Activated T-cell treated with anti-CD3 and anti-CD28 coated beads, Interleukin-2, amount 50 U/mL, for 24 hours (primary cell): ENCODE results near the gene NKX2-4.
"Not testable (repeated sequence)": the region's sequence is repeated elsewhere in the genome, so short reads cannot be mapped to it uniquely, and the experiment has no call there.

ENCODE experiments used
- DNase-seq: peaks from one replicate; pipeline ENCODE4 v3.0.0-alpha.2; 2020
- H3K27ac Mint-ChIP-seq: 2 replicates; pipeline ENCODE4 v1.8.0; 2020; ENCODE audit warnings: mild to moderate bottlenecking, mixed read lengths
- H3K27me3 Mint-ChIP-seq: 2 replicates; pipeline ENCODE4 v1.8.0; 2020; ENCODE audit warnings: mixed read lengths
- H3K36me3 Mint-ChIP-seq: 2 replicates; pipeline ENCODE4 v1.8.0; 2020; ENCODE audit warnings: low read depth, mixed read lengths
- H3K4me1 Mint-ChIP-seq: 2 replicates; pipeline ENCODE4 v1.8.0; 2020; ENCODE audit warnings: low read depth, mixed read lengths
- H3K4me3 Mint-ChIP-seq: 2 replicates; pipeline ENCODE4 v1.8.0; 2020; ENCODE audit warnings: mild to moderate bottlenecking, moderate library complexity, mixed read lengths
- H3K9me3 Mint-ChIP-seq: 2 replicates; pipeline ENCODE4 v1.8.0; 2020; ENCODE audit warnings: mixed read lengths

The NKX2-4 gene

DNA sequence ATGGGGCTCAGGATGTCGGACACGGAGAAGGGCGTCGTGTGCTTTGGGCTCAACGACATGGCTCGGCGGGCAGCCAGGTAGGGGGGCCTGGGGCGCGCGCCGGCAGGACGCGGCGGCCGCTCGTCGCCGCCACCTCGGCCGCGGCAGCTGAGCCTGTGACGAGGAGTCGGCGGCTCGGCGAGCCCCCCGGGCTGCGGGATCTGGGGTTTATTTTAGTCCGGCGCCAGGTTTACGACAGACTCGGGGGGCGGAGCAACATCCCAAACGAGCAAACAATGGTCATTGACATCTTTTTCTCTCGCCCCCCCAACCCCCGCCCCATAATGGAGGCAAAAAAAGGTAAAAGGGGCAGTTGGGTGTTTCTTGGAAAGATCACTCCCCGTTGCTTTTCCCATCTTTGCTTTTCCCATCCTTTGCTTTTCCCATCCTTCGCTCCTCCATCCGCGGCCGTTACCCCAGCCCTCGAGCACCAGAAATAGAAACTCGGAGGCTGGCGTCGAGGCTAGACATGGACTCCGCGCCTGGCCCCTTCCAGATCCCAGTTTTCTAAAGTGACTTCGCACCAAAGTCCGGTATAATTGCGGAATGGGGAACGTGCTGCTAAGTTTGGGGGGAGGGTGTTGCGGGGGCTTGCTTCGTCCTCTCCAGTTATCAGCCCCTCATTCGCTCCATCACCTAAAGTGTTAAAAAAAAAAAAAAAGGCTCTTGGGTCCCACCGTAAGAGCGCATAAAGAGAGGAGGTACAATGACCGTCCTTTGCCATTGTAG is at the start of gene NKX2-4:
TSS of gene NKX2-4 (minus strand) at position 186 of the 768 bp plus-strand sequence. CDS start at position 59, 127 bp downstream.
- peak within 1 kb of the TSS; percentile 74 for H3K27ac Mint-ChIP-seq
- peaks cover 16% of the 10 kb centered on the region for H3K4me1 Mint-ChIP-seq
- H3K9me3 Mint-ChIP-seq = no peaks in the 10 kb centered on the region
- H3K27me3 Mint-ChIP-seq = peaks cover 75% of the 10 kb centered on the region
- H3K36me3 Mint-ChIP-seq = no peaks in the 10 kb centered on the region
- no peak for DNase-seq
- no peak within 1 kb of the TSS for H3K4me3 Mint-ChIP-seq

DNA sequence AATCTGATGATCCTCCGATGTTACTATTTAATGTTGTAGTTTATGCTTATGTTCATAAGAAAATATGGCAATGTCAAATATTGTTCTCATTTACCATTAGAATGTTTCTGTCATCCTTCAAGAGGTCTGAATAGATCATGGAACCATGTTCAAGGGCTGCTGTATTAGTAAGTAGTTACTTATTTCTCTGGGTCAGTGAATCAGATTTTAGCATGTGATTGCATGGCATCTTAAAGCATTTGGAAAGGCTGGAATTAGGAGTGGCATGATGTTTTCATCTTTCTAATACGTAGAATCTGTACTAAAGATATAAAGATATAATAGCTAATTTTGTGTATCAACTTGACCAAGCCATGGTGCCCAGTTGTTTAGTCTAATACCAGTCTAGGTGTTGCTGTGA is 40.5 kb upstream of the NKX2-4 start:
- no peak overlapping the region for H3K27ac Mint-ChIP-seq
- H3K4me1 Mint-ChIP-seq = no peaks in the 10 kb centered on the region

DNA sequence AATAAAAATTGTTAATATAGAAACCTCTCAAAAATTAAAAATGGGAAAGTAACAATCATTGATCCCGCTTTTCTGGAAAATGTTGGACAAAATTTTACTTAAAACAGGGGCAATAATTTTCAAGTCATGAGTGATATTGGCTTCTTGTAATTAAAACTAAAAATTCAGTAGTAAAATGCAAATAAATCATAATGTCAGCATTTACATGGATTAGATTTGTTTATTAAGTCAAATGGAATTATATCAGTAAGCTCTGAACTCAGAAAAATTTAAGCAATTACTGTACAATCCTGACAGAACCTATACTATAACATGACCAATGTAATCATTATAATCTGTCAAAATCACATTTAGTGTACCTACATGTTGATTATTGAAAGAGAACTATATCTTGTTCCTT is 39.9 kb upstream of the NKX2-4 start:
- Mint-ChIP-seq H3K27me3 (peaks cover 58% of the 10 kb centered on the region), H3K4me3 (no peak overlapping the region), H3K9me3 (no peaks in the 10 kb centered on the region), H3K36me3 (no peaks in the 10 kb centered on the region), H3K27ac (no peak overlapping the region), H3K4me1 (no peaks in the 10 kb centered on the region)
- no peak for DNase-seq

More for the DNA sequence above, 40.5 kb upstream of the NKX2-4 start:
- Mint-ChIP-seq H3K27me3 (peaks cover 55% of the 10 kb centered on the region), H3K9me3 (no peaks in the 10 kb centered on the region), H3K36me3 (no peaks in the 10 kb centered on the region), H3K4me3 (no peak overlapping the region)
- DNase-seq = no peak

DNA sequence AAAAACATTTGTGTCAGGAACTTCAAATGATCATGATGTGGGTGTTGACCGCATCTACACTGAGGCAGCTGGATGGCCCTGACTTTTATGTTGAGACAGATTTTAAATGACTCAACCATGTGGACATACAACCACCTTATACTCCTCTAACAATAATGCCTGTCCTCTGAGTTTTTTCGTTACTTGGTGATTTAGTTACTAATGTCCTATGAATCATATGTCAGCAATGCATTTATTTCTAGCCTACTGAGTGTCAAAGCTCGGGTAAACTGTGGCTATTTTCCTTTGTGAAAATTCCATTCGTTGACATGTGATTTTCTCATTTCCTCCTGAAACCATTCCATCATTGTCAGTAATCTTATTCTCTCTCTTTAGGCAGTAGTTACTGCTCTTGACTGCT is 38.9 kb upstream of the NKX2-4 start:
- no peaks in the 10 kb centered on the region for H3K9me3 Mint-ChIP-seq
- DNase-seq = no peak
- no peak overlapping the region for H3K27ac Mint-ChIP-seq
- H3K36me3 Mint-ChIP-seq = no peaks in the 10 kb centered on the region
- H3K27me3 Mint-ChIP-seq = peaks cover 57% of the 10 kb centered on the region
- H3K4me1 Mint-ChIP-seq = no peaks in the 10 kb centered on the region
- no peak overlapping the region for H3K4me3 Mint-ChIP-seq

DNA sequence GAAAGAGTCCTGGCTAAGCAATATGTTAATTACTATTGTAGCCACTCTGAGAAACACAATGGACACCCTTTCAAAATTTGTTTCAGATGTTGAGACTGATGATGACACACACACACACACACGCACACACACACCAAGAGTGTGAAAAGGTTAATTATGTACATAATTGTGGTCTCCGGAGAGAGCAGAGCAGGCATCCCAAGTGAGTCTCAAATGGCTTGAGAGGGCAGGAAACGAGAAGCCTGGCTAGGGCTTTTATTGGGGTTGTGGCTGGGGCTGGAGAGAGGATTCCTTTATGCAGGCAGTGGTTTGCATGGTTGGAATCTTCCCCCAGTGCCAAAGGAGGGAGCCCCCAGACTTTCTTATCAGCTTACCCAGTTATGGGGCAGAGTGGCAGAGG is 38.2 kb upstream of the NKX2-4 start:
- no peak for DNase-seq
- no peaks in the 10 kb centered on the region for H3K36me3 Mint-ChIP-seq
- H3K9me3 Mint-ChIP-seq = no peaks in the 10 kb centered on the region

DNA sequence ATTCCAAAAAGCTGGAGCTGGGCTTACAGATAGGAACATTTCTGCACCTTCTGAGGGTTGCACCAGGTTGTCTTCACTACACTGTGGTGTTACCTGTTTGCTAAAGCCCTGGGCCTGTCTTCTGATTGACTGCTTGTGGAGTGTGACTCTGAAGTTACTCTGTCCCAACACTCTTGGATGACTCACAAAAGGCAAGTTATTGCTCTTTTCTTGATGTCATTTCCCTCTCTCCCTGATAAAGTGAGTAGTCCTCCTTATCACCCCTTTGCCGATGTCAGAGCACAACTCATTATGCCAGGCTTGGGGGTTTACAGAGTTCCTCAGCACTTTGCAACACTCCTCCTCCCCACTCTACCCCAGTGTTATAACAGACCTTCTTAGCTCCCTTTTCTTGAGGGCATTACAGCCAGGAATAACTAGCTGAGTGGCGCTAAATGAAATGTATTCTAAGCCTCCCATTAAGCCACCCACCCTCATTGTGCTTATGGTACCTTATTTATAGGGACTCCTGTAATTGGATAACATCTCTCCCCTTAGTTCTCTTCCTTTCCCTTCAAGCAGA is 36.1 kb upstream of the NKX2-4 start:
- no peak for DNase-seq
- Mint-ChIP-seq H3K4me1 (no peaks in the 10 kb centered on the region), H3K9me3 (no peaks in the 10 kb centered on the region), H3K4me3 (no peak overlapping the region), H3K36me3 (no peaks in the 10 kb centered on the region), H3K27me3 (peaks cover 63% of the 10 kb centered on the region), H3K27ac (no peak overlapping the region)

More for the DNA sequence above, 38.2 kb upstream of the NKX2-4 start:
- H3K4me1 Mint-ChIP-seq = no peaks in the 10 kb centered on the region
- no peak overlapping the region for H3K27ac Mint-ChIP-seq
- peaks cover 55% of the 10 kb centered on the region for H3K27me3 Mint-ChIP-seq
- H3K4me3 Mint-ChIP-seq = no peak overlapping the region

DNA sequence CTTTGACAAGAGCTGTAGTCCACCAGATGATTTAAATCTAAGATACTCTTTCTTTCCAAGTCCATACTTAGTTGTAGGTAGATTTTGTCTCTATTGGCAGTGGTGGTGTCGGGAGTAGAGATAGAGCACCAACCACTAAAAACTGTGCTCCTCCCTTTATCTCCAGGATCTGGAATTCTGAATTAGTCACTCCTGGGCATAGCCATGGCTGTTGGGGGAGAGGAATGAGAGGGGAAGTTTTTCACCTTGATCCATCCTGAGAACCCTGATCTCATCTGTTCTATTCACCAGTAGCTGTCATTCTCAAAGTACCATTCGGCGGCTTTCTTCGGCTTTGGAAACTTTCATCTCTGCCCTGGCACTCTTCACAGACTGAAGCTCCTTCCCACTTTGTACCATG is 35.6 kb upstream of the NKX2-4 start:
- no peak overlapping the region for H3K4me3 Mint-ChIP-seq
- H3K4me1 Mint-ChIP-seq = no peaks in the 10 kb centered on the region
- H3K36me3 Mint-ChIP-seq = no peaks in the 10 kb centered on the region
- no peak for DNase-seq
- H3K9me3 Mint-ChIP-seq = no peaks in the 10 kb centered on the region
- no peak overlapping the region for H3K27ac Mint-ChIP-seq
- peaks cover 60% of the 10 kb centered on the region for H3K27me3 Mint-ChIP-seq

DNA sequence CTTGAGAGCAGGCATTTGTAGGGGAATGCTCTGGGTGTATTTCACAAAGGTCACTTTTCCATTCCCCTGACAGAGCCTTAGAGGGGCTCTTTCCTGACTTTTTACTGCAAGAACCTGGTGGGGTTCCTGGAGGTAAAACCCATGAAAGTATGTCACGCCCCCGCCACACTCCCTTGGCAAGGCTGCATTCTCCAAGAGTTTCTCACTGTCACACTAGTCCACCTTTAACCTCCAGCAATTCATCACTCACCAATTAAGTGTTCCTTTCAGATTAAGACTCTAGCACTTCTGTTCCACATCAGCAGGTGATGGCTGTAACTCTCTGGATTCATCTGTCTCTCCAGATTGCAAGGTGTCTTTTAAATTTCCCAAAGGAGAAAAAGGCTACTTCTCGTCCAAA is 32.7 kb upstream of the NKX2-4 start:
- H3K36me3 Mint-ChIP-seq = no peaks in the 10 kb centered on the region
- peaks cover 8% of the 10 kb centered on the region for H3K9me3 Mint-ChIP-seq
- no peaks in the 10 kb centered on the region for H3K4me1 Mint-ChIP-seq
- H3K27me3 Mint-ChIP-seq = peaks cover 38% of the 10 kb centered on the region
- DNase-seq = no peak
- no peak overlapping the region for H3K27ac Mint-ChIP-seq
- H3K4me3 Mint-ChIP-seq = no peak overlapping the region

DNA sequence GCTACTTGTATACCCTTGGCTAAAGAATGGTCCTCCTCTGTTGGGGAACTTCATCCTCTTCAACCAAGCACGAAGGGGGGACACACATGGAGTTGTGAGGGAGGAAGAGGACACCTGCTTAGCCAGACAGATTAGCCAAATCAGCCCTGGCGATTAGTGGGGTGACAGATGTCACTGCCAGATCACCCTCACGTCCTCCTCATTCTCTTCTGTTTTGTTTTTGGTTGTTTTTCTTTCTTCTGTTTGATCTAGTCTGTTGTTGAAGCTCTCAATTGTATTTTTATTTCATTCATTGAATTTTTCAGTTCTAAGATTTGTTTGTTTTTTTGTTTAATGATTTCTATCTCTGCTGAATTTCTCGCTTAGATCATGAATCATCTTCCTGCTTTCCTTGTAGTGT is 27.5 kb upstream of the NKX2-4 start:
- no peak for DNase-seq
- Mint-ChIP-seq H3K27me3 (peaks cover 16% of the 10 kb centered on the region), H3K36me3 (no peaks in the 10 kb centered on the region), H3K4me3 (no peak overlapping the region), H3K9me3 (peaks cover 22% of the 10 kb centered on the region), H3K4me1 (no peaks in the 10 kb centered on the region), H3K27ac (no peak overlapping the region)

DNA sequence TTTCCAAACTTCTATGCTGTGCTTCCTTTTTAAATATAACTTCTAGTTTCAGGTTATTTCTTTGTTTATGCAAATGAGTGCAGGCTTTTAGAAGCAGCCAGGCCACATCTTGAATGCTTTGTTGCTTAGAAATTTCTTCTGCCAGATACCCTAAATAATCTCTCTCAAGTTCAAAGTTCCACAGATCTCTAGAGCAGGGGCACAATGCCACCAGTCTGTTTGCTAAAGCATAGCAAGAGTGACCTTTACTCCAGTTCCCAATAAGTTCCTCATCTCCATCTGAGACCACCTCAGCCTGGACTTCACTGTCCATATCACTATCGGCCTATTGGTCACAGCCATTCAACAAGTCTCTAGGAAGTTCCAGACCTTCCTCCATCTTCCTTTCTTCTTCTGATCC is 26.4 kb upstream of the NKX2-4 start:
- not testable (repeated sequence) for H3K36me3 Mint-ChIP-seq, H3K27ac Mint-ChIP-seq, H3K4me1 Mint-ChIP-seq, DNase-seq, H3K4me3 Mint-ChIP-seq
- peaks cover 25% of the 10 kb centered on the region for H3K9me3 Mint-ChIP-seq
- H3K27me3 Mint-ChIP-seq = peaks cover 10% of the 10 kb centered on the region

DNA sequence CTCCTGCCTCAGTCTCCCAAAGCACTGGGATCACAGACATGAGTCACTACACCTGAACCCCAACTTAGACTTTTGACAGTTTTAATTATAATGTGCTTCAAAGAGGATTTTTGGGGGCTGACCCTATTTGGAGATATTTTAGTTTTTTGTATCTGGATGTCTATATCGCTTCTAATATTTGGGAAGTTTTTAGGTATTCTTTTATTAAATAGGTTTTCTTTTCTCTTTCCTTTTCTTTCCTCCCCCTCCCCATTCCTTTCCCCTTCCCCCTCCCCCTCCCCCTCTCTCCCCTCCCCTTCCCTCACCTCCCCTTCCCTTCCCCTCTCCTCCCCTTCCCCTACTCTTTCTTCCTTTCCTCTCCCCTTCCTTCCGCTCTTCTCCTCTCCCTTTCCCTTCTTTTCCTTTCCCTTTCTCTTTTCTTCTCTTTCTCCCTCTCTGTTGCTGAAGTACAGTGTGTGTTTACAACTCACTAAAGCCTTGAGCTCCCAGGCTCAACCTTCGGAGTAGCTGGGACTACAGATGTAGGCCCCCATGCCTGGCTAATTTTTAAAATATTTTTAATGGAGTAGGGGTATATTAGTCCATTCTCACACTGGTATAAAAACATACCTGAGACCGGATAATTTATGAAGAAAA is 24.4 kb upstream of the NKX2-4 start:
- Mint-ChIP-seq H3K36me3 (no peaks in the 10 kb centered on the region), H3K4me1 (no peaks in the 10 kb centered on the region), H3K9me3 (peaks cover 25% of the 10 kb centered on the region), H3K4me3 (no peak overlapping the region), H3K27me3 (peaks cover 20% of the 10 kb centered on the region), H3K27ac (no peak overlapping the region)
- no peak for DNase-seq

DNA sequence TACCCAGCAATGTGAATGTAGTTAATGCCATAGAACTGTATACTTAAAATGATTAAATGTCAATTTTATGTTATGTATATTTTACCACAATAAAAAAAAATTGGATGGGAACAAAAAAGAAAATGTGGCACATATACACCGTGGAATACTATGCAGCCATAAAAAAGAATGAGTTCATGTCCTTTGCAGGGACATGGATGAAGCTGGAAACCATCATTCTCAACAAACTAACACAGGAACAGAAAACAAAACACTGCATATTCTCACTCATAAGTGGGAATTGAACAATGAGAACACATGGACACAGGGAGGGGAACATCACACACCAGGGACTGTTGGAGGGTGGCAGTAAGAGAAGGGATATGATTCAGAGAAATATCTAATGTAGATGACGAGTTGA is 21.8 kb upstream of the NKX2-4 start:
- not testable (repeated sequence) for H3K27ac Mint-ChIP-seq, DNase-seq, H3K4me1 Mint-ChIP-seq, H3K36me3 Mint-ChIP-seq, H3K4me3 Mint-ChIP-seq
- Mint-ChIP-seq H3K27me3 (peaks cover 40% of the 10 kb centered on the region), H3K9me3 (peaks cover 13% of the 10 kb centered on the region)

DNA sequence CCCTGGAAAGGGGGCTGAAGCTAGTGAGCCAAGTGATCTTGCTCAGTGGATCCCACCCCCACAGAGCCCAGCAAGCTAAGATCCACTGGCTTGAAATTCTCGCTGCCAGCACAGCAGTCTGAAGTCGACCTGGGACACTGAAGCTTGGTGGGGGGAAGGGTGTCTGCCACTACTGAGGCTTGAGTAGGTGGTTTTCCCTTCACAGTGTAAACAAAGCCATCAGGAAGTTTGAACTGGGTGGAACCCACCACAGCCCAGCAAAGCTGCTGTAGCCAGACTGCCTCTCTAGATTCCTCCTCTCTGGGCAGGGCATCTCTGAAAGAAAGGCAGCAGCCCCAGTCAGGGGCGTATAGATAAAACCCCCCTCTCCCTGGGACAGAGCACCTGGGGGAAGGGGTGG is 16.7 kb upstream of the NKX2-4 start:
- not testable (repeated sequence) for H3K4me1 Mint-ChIP-seq, H3K36me3 Mint-ChIP-seq

DNA sequence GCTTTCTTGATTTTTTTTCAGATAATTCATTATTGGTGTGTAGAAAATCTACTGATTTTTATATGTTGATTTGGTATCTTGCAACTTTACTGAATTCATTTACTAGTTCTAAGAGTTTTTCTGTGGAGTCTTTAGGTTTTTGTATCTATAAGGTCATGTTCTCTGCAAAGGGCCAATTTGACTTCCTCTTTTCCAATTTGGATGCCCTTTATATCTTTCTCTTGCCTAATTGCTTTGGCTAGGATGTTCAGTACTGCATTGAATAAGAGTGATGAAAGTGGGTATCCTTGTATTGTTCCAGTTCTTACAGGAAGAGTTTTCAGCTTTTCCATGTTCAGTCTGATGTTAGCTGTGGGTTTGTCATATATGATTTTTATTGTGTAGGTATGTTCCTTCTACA is 14.4 kb upstream of the NKX2-4 start:
- H3K4me3 Mint-ChIP-seq = no peak overlapping the region
- peaks cover 63% of the 10 kb centered on the region for H3K27me3 Mint-ChIP-seq
- peaks cover 2% of the 10 kb centered on the region for H3K4me1 Mint-ChIP-seq
- no peak overlapping the region for H3K27ac Mint-ChIP-seq
- no peak for DNase-seq
- no peaks in the 10 kb centered on the region for H3K36me3 Mint-ChIP-seq
- peaks cover 15% of the 10 kb centered on the region for H3K9me3 Mint-ChIP-seq

More for the DNA sequence above, 16.7 kb upstream of the NKX2-4 start:
- H3K4me3 Mint-ChIP-seq, DNase-seq, H3K27ac Mint-ChIP-seq: not testable (repeated sequence)
- peaks cover 15% of the 10 kb centered on the region for H3K9me3 Mint-ChIP-seq
- peaks cover 67% of the 10 kb centered on the region for H3K27me3 Mint-ChIP-seq

DNA sequence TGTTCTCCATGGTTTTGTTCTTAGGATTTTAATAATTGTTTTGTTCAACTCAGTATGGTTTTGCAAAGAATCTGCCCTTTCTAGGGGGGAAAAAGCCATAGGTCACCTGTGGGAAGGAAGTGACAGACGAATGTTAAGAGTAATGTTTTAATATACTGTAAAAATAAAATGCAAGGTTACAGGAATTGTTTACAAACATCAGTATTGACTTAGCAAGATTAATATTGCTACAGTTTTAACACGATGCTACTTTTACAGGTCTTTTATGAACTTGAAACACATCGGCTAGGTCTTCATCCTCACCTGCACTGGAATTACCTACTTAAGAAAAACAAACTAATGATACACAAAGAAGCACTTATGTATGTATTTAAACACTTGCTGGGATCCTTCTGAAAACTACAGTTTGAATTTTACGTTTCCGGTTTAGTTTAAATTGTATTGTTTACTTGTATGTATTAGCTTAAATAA is 1.7 kb upstream of the NKX2-4 start:
- no peak for DNase-seq
- no peaks in the 10 kb centered on the region for H3K9me3 Mint-ChIP-seq

More for the DNA sequence above, 1.7 kb upstream of the NKX2-4 start:
- Mint-ChIP-seq H3K4me1 (peaks cover 14% of the 10 kb centered on the region), H3K27me3 (peaks cover 70% of the 10 kb centered on the region), H3K36me3 (no peaks in the 10 kb centered on the region), H3K4me3 (no peak overlapping the region), H3K27ac (no peak overlapping the region)
